ENCODE results near the gene COG1.

COG1 gene

GRCh38 chr17:73200476-73200875, 7.6 kb downstream of the COG1 start:
- no peak for DNase-seq (ENCODE audit: low spot score)

GRCh38 chr17:73201215-73202069, 8.6 kb downstream of the COG1 start:
- no peak for DNase-seq (ENCODE audit: low spot score)

DNA sequence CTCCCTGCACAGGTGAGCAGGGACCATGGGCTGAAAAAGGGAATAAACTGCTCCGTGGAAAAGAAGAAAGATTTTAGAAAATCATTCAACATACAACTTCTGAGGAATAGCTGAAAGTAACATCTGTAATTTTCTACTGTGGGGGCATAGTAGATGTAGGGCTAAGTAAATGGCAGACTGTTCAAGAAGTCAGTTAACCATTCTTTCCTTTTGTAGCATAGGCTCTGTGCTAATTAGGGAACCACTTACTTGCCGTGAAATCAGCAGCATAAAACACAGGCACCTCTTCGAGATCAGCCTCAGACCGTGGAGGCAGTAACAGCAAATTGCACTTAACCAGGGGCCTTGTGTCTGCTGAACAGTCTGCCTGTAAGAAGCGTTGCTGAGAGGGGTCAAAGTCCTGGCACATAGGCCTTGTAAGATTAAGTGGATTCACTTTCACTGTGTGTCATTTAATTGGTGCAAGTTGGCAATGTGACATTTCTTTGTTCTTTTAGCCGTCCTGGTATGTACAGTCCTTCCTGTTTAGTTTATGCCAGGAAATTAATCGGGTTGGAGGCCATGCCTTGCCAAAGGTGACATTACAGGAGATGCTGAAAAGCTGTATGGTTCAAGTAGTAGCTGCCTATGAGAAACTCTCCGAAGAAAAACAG, 10.4 kb downstream of the COG1 start:
- DNase-seq (ENCODE audit: low spot score): no peak

DNA sequence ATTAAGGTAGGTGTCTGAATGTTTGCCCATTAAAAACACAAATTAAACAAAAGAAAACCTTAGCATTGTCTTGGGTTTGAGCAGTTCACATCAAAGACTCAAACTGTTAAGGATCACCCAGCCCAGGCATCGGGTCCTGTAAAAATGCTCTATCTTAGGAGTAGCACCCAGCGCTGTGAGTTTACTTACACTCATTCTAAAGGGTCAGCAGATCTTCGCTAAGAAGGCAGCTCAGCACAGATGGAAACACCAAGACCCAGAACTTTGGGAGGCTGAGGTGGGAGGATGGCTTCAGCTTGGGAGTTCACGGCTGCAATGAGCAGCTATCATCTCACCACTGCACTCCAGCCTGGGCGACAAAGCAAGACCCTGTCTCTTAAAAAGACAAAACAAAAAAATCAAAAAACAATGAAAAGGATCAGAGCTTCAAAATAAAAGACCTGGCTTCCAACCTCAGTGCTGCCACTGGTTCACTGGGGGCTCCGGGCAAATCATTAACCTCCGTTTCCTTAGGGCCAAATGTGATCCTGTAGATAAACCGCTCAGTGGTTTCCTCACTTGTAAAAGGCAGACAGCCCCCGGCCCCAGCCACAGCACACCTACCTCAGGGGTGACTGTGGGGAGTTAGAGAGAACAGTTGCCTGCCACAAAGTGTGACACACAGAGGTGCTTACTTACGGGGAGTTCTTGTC, 11.1 kb downstream of the COG1 start:
- no peak for DNase-seq (ENCODE audit: low spot score)

GRCh38 chr17:73205459-73205961, 12.7 kb downstream of the COG1 start:
- no peak for DNase-seq (ENCODE audit: low spot score)

GRCh38 chr17:73208139-73208827, 15.4 kb downstream of the COG1 start:
- no peak for DNase-seq (ENCODE audit: low spot score)

DNA sequence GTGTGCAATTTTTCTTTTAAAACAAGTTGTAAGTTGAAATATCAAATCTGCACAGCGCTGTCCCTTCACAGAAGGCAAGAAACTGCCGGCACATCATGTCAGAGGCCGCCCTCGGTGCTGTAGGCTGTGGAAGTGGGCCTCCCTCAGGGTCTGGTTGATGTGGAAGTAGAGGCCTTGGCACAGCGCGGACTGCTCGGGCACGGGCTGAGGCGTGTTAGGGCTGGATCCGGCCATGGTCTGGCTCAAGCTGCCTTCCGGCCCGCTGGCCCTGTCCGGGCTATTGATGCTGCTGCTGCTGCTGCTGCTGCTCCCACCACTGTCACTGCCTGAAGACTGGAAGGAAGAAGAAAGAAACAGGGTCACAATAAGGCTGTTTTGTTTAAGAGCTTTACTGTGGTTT, 16.6 kb downstream of the COG1 start:
- DNase-seq (ENCODE audit: low spot score): no peak

- peak; percentile 75 for DNase-seq (ENCODE audit: low spot score)
These were observed 17.3 kb downstream of the COG1 start for GRCh38 chr17:73210002-73210678.

DNA sequence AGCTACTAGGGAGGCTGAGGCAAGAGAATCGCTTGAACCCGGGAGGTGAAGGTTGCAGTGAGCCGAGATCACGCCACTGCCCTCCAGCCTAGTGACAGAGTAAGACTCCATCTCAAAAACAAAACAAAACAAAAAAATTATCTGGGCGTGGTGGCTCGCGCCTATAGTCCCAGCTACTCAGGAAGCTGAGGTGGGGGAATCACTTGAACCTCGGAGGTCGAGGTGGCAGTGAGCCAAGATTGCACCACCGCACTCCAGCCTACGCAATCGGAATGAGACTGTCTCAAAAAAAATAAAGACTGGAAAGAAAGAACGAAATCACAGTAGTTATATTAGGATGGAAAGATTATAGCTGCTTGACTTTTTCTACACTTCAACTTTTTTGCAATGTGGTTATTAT, 18.9 kb downstream of the COG1 start:
- DNase-seq (ENCODE audit: low spot score): no peak

DNA sequence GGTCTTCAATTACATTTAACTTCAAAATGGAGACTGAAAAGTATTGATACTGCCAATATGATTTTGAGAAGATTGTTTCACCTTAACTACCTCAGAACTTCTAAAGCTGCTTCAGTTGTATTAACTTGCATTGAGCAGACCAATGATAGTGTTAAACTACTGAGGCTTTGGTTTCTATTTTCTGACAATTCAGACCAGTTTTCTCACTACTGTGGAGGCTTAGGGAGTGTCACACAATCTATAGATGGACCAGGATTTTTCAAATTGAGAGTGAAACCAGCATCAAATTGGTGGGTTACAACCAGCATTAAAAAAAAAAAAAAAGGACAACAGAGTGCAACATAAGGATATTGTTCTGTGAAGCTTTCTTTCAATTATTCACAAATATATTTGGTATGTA, 21.2 kb downstream of the COG1 start:
- DNase-seq (ENCODE audit: low spot score): no peak

GRCh38 chr17:73214851-73215250, 22.0 kb downstream of the COG1 start:
- no peak for DNase-seq (ENCODE audit: low spot score)

GRCh38 chr17:73215447-73215846, 22.6 kb downstream of the COG1 start:
- no peak for DNase-seq (ENCODE audit: low spot score)

DNA sequence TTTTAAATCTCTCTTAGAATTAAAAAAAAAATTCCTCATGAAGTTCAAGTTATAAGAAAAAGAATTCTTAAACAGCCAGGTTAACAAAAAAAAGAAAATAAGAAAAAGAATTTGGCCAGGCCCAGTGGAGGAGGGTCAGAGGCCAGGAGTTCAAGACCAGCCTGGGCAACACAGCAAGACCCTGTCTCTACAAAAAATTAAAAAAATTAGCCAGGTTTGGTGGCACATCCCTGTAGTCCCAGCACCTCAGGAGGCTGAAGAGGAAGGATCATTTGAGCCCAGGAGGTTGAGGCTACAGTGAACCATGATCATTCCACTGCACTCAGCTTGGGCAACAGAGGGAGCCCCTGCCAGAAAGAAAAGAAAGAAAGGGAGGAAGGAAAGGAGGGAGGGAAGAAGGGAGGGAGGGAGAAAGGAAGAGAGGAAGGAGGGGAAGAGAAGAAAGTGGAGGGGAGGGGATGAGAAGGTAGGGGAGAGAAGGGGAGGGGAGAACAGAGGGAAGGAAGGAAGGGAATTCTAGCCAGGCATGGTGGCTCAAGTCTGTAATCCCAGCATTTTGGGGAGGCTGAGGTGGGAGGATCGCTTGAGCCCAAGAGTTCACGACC, 30.9 kb downstream of the COG1 start:
- DNase-seq (ENCODE audit: low spot score): no peak

- DNase-seq (ENCODE audit: low spot score): no peak
These were observed 31.4 kb downstream of the COG1 start for GRCh38 chr17:73224237-73224636.

DNA sequence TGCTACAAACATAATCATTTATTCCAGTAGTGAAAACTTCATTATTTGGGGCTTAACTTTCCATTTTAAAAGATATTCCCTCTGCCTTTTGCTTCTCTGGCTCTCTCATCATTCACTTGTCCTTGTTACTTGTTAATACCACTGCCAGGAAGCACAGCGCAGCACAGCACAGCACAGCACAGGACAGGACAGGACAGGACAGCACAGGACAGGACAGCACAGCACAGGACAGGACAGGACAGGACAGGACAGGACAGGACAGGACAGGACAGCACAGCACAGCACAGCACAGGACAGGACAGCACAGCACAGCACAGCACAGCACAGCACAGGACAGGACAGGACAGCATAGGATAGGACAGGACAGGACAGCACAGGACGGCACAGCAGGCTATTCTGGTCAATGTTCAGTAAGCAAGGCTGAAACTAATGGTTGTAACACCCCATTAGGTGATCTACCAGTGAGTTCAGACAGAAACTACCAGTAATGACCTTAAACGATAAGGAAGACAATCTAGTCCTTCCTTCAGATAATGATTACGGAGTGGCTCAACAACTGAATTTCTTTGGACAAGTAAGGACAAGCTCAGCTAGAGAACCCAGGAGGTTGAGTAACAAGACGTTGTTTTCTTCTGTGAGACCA, 31.9 kb downstream of the COG1 start:
- DNase-seq (ENCODE audit: low spot score): no peak

GRCh38 chr17:73226556-73227172, 33.8 kb downstream of the COG1 start:
- DNase-seq (ENCODE audit: low spot score): no peak

DNA sequence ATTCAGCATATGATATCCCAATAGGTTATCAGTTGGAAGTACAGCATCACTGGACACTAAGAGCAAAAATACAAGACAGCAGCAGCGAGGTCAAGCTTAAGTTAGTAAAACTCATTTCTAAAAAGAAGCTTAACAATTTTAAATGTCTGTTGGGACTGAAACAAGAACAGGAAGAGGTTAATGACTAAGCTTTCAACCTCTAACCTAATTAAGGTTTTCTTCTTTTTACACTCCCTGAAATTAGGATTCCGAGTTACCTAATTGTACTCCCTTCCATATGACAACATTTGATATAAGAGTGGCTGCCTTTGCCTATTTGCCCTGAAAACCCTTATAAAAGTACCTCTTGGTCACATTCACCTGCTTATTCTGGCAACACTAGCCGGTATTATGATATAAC, 34.5 kb downstream of the COG1 start:
- no peak for DNase-seq (ENCODE audit: low spot score)

GRCh38 chr17:73227944-73228343, 35.1 kb downstream of the COG1 start:
- no peak for DNase-seq (ENCODE audit: low spot score)

GRCh38 chr17:73228748-73229236, 35.9 kb downstream of the COG1 start:
- peak; percentile 91 for DNase-seq (ENCODE audit: low spot score)

- DNase-seq (ENCODE audit: low spot score): no peak
These were observed 37.2 kb downstream of the COG1 start for GRCh38 chr17:73230088-73230487.

Data from hepatic stellate cell (primary cell).